C4-2B (cell line): ENCODE data around the gene ARPIN.

Experiments used
- H3K27ac ChIP-seq: fragments of 450-650 bp; 2 replicates; pipeline ENCODE4 v1.5.1; 2017
- ZFX ChIP-seq: fragments of 450-650 bp; IDR thresholded peaks from 2 replicates; pipeline ENCODE4 v1.6.1; 2017
- TF ChIP-seq, protein P1 (sequence below): fragments of 450-650 bp; conservative IDR thresholded peaks from 2 replicates; pipeline ENCODE4 v1.5.1; 2017; ENCODE audit warnings: mild to moderate bottlenecking

ARPIN gene

DNA sequence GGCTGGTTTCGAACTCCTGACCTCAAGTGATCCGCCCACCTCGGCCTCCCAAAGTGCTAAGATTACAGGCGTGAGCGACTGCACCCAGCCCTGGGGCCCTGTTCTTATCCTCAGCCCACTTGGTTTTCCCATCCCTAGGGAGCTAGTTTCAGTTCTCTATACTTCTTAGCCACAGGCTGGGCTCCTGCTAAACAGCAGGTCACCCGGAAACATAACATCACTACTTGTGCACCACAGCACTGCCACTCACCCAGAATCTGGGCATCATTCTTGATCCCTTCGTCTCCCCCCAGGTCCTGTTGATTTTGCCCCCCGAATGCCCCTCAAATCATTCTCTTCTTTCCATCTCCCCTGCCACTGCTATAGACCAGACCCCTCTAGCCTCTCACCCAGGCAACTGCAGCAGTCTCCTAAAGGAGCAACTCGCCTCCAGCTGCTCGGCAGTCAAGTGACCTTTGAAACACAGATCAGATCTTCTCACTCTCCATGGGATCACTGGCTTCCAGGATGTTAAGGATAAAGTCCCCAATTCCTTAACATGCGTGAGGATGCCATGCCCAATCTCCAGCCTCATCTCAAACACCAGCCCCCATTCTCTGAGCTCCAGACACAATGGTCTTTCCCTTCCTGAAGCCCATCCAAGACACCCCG is 13.3 kb downstream of the ARPIN start:
- TF ChIP-seq, protein P1, sequence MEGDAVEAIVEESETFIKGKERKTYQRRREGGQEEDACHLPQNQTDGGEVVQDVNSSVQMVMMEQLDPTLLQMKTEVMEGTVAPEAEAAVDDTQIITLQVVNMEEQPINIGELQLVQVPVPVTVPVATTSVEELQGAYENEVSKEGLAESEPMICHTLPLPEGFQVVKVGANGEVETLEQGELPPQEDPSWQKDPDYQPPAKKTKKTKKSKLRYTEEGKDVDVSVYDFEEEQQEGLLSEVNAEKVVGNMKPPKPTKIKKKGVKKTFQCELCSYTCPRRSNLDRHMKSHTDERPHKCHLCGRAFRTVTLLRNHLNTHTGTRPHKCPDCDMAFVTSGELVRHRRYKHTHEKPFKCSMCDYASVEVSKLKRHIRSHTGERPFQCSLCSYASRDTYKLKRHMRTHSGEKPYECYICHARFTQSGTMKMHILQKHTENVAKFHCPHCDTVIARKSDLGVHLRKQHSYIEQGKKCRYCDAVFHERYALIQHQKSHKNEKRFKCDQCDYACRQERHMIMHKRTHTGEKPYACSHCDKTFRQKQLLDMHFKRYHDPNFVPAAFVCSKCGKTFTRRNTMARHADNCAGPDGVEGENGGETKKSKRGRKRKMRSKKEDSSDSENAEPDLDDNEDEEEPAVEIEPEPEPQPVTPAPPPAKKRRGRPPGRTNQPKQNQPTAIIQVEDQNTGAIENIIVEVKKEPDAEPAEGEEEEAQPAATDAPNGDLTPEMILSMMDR = no peak
- no peak for TF ChIP-seq ZFX
- H3K27ac ChIP-seq = no peak overlapping the region

DNA sequence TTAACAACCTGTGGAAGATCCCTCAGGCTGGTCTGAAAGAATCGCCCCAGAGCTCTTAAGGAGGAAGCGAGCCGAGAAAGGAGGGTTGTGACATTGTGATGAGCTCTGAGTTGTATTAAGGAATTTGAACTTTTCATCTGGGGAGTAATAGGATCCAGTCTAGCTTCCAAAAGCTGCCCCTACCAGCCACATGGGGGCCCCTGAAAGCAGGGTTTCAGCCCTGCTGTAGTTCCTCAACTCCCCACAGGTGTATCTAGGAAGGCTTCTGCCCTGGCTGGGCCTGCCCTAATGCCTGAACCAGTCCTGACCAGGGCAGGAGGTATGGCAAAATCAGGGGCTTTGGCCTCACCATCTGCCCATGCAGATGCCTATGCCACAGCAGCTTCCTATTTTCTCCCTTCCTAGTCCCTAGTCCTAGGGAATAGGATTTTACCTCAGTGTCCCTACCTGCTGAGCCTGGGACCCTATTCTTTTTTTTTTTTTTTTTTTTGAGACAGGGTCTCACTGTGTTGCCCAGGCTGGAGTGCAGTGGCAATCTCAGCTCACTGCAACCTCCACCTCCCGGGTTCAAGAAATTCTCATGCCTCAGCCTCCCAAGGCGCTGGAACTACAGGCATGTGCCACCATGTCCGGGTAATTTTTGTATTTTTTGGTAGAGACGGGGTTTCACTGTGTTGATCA is 14.0 kb downstream of the ARPIN start:
- no peak overlapping the region for H3K27ac ChIP-seq

DNA sequence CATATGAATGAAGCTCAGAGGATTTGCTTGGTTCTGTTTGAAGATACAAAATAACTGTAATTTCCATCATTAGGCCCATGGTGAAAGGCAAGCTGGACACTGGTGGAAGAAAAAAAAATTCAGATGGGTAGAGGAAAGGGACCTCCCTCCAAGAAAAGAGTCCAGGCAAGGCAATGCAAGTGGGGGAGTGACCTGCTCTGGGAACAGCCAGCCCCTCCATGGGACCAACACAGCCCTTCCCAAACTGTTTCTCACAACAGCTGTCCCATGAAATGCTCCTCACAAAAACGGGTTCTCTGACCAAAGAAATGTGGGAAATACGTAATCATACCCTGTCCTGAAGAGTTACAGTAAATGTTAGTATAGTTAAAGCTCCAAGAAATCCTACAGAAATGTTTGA is 14.6 kb downstream of the ARPIN start:
- TF ChIP-seq, protein P1 = no peak
- no peak for TF ChIP-seq ZFX

More for the DNA sequence above, 14.0 kb downstream of the ARPIN start:
- TF ChIP-seq ZFX = no peak
- TF ChIP-seq, protein P1 = peak; percentile 78

DNA sequence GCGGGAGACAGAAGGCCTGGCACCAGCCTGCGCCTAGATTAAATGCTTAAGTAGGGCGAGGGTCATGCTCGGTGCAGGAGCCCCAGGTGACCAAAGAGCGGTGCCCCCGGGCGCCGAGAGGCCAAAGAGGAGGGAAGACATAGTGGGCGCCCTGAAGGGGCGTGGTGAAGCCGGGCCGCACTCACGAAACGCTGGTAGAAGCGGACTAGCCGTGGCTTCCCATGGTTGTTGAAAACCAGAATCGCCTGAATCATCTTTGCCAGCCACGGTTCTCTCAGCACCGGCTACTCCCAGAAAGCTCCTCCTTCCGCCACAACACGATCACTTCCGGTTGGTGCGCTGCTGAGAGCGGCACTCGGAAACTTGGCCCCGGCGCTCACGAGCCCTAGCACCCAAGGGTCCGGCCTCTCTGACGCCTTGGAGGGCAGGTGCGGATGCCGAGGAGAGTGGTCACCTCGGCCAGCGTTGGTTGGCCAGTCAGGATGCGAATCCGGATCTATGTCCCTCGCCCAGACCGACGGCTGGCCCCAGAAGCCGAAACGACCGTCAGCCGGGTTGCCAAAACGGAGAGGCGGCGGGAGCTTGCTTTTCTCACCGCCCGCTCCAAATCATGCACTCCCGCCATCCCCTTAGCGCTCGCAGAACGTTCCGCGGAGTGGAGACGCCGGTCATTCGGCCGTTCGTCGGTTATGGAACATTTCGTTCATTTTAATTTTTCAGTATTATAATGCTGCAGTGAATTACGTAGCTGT is 18.9 kb downstream of the ARPIN start, which contains the start of gene AP3S2:
AP3S2 (minus strand) TSS at position 299 of the 752 bp plus-strand sequence; CDS start at position 254, 45 bp downstream.
- TF ChIP-seq ZFX = peak; percentile 84
- TF ChIP-seq, protein P1 = no peak
- peak within 1 kb of the TSS; percentile 87 for H3K27ac ChIP-seq

More for the DNA sequence above, 14.6 kb downstream of the ARPIN start:
- no peak overlapping the region for H3K27ac ChIP-seq

DNA sequence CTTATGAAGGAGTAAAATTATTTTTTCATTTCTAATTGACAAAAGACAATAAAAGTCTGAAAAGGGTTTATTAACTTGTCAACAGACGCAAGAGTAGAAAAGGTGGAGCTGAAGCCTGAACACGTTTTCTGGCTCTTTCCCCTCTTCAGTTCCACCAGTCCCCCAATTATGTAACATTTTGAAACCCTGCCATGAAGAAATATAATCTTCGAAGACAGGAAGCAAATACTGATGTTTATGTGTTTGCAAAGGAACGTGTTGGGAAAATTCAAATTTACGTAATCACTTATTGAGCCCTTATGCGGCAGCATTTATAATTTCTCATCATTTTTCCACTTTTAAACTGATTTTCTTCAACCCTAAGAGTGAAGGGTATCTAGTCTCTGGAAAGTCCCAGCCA is 19.7 kb downstream of the ARPIN start:
- no peak for TF ChIP-seq ZFX
- TF ChIP-seq, protein P1 = no peak
- H3K27ac ChIP-seq = peak overlapping the region; percentile 87

DNA sequence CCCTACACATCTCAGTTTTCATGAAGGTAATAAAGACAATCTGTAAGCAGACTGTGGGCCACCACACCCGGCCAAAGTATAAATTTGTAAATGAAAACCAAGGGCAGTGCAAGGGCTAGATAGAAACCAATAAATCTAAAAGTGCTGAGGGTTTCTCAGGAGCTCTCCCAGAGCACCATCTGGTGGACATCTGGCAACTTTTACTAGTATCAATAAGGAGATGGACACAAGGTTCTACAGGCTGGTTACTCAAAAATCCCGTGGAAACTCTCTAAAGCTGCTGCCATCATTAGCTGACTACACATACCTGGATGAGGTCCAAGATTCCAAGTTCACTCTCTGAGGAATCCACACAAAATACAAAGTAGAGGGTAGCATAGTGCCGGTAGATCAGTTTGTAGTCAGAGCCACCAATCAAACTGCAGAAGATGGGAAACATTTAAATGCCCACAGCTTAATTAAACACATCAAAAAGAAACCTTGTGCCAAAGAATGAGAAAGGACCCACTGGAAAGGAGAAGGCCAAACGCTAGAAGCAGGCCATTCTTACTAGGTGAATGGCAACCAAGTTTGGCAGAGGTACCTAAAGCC is 24.4 kb downstream of the ARPIN start:
- no peak for TF ChIP-seq ZFX
- TF ChIP-seq, protein P1 = peak; percentile 71
- H3K27ac ChIP-seq = no peak overlapping the region
